Activated T-cell treated with anti-CD3 and anti-CD28 coated beads for 4 hours (primary cell): Measurements from ENCODE around the gene GOLGA3.
"Not testable (repeated sequence)": the region's sequence is repeated elsewhere in the genome, so short reads cannot be mapped to it uniquely, and the experiment has no call there.

Source experiments
- DNase-seq: peaks from one replicate; pipeline ENCODE4 v3.0.0-alpha.2; 2020

The GOLGA3 gene

DNA sequence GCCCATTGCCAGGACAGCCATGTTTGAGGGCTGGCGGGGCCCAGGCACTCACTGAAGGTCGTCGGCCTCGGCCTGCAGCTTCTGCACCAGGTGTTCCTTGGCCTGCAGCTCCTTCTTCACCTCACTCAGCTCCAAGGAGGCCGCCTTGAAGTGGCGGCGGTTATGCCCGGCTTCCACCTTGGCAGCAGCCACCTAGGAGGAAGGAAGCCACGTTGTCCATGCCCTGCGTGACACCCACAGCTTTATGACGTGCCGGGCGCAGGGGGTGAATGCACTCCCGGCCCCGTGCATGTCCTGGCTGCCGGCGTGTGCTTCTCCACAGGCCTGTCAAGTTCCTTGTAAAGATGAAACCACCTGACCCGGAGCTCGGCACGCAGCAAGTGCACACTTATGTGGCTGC lies 51.1 kb downstream of the GOLGA3 start:
- DNase-seq = no peak

GRCh38 chr12:132776816-132777568 lies 51.7 kb downstream of the GOLGA3 start:
- DNase-seq = no peak

- DNase-seq = not testable (repeated sequence)
Measured at GRCh38 chr12:132776230-132776625, 52.4 kb downstream of the GOLGA3 start.

DNA sequence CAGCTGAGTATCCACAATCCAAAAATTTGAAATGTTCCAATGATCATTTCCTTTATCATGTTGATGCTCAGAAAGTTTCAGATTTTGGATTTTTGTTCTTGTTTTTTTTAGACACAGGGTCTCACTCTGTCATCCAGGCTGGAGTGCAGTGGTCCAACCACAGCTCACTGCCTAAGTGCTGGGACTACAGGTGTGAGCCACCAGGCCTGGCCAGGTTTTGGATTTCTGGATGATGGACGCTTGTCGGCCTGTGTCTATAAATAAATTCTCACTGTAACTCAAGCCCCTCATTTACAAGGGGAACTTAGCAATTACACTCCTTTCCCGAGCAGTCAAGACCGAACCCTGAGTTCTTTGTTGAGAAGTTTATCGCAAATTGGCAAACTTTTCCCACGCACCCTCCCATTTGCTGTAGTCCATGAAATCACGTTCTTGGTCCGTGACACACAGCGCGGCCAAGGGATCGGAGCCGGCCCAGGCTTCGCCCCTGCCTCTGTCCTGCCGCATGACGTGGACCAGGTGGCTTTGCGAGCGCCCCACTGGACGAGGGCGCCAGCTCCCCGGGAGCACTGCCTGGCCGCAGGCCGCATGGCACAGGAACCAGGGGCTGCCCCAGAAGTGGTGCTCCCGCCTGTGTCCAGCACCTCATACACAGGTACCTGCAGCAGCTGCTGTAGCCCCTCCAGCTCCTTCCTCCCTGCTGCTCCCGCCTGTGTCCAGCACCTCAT lies 53.0 kb downstream of the GOLGA3 start:
- DNase-seq = no peak

GRCh38 chr12:132774646-132775275 lies 53.9 kb downstream of the GOLGA3 start:
- no peak for DNase-seq

DNA sequence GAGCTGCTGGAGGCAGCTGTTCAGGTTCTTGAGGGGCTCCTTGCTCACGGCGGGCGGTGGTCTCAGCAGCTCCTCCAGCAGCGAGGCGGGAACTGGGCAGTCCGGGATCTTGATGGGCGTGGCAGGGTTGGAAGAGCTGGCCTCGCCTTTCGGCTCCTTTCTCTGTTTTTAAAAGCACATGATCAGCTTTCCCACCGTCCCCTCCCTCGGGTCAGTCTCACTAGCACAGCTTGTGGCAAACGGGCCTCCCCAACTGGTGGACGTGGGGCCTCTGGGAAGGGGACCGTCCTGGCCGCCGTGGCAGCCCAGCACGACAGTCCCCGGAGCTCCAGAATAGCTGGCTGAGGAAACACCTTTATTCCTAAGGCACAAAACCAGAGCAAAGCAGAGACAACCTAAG lies 54.5 kb downstream of the GOLGA3 start:
- DNase-seq = no peak

DNA sequence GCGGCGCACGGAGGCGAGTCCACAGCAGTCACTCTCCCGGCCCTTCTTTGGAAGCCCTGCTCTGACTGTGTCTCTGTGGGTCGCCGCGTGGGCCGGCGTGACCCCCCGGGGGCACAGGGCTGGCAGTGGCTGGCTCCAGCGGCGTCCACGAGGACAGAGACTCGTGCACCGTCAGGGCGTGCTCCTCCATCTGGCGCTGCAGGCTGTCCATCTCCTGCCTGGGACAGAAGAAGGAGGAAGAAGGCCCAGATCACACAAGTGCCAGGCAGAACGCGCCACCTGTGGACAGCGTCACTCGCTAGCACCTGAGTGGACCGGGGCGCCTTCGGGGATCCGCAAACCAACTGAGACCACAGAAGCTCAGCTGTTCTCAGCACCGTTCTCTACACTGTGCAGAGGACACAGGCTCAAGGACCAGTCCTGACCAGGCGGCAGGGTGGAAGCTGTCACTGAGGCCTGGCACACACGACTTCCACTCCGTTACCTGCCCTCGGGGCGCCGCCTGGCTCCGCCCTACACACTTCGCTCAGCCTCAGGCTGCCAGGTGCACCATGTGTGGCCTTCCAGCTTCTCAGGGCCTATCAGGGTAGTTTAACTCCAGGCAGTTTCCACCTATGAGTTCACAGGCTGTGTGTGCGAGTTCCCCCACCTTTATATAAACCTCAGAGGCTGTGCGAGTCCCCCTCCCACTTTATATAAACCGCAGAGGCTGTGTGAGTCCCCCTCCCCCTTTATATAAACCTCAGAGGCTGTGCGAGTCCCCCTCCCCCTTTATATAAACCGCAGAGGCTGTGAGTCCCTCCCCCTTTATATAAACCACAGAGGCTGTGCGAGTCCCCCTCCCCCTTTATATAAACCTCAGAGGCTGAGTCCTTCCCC lies 55.4 kb downstream of the GOLGA3 start:
- DNase-seq = no peak

DNA sequence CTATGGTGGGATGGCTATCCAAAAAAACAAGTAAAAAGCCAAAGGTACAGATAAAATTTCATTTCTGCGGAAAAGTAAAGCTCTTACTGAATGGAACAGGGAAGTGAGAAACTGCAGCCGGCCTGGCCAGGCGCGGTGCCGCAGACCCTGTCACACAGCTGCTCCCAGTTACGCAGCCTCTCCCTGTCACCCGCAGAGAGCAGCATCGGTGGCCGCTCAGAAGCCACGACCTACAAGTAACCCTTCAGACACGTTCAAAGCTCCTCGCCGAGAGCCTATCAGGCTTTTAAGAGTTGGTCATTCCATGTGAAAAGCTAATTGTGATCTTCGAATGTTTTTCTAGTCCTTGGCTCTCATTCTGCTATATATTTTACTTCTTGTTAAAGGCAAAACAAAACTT lies 56.1 kb downstream of the GOLGA3 start:
- DNase-seq = no peak

- no peak for DNase-seq
Measured at GRCh38 chr12:132771126-132771838, 57.4 kb downstream of the GOLGA3 start.

DNA sequence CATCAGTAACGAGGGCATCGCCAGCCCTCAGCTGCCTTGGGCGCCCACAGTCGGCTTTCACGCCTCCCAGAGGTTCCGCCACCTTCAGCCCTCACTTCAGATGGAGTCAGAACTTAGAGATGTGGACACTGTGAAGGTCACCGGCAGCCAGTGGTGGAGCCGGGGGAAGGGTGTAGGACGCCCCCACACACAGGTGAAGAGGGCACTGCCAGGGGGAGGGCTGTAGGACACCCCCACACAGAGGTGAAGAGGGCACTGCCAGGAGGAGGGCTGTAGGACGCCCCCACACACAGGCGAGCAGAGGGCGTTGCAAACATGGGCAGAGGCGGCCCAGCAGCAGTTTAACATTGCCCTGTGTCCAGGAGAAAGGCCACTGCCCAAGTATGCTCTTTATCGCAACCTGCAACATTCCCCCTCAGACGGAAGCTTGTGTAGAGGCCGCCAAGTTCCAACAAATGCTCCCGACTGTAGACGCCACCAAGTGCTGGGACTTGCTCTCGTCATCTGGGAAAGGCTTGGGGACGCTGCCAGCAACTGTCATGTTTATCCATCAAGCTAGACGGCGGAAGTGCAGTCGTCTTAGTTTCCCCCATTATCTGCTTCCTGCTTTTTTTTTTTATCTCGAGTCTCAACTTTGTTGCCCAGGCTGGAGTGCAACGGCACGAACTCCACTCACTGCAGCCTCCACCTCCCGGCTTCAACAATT lies 62.1 kb downstream of the GOLGA3 start:
- DNase-seq = no peak

- no peak for DNase-seq
Measured at GRCh38 chr12:132765361-132765760, 63.3 kb downstream of the GOLGA3 start.

DNA sequence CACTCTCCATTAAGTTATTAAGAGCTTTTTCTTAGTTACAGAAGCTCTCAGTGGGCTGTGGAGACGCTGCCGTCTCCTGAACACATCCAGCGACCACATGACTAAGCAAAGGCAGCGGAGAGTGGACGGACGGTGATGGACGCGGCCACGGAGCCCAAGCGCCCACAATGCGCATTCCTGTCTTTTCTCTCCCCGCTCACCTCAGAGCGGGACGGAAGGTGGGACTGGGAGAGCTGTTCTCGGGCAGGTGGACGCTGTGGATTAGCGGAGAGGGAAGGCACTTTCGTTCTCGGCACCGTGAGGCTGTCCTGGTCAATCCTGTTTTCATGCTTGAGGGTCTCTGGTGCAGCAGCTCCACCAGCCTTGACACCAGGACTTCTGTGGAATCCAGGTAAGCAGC lies 64.4 kb downstream of the GOLGA3 start:
- no peak for DNase-seq

DNA sequence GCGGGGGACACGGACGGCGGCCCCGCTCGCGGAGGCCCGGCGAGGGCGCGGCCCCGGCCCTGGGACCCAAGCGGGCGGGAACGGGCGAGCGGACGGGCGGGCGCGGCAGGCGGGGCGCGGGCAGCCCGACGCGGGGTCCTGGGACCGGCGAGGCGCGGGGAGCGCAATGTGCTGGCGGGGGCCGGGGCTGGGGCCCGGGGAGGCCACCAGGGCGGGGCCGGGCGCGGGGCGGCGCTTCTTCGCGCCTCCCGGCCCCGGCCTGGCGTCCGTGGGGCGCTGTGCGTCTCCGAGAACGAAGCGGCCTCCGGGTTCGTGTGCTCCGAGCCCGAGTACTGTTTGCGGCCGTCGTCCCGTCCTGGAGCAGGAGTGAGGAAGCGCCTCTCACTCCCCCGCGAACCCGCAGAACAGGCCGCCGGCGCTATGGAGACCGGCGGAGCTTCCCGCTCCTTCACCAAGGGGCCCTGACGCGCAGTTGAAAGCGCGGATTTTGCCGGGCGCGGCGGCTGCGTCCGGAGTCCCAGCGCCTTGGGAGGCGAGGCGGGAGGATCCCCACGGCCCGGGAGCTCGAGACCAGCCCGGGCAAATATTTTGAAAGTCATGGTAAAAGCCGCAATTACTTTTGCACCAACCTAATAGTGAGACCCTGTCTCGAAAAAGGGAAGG lies 66.6 kb downstream of the GOLGA3 start:
- peak; percentile 73 for DNase-seq

- peak; percentile 53 for DNase-seq
Measured at GRCh38 chr12:132761032-132761920, 67.4 kb downstream of the GOLGA3 start, which contains the start of gene ANKLE2. Gene ANKLE2 (minus strand): TSS chr12:132761832. CDS start chr12:132761798, 34 bp downstream.

DNA sequence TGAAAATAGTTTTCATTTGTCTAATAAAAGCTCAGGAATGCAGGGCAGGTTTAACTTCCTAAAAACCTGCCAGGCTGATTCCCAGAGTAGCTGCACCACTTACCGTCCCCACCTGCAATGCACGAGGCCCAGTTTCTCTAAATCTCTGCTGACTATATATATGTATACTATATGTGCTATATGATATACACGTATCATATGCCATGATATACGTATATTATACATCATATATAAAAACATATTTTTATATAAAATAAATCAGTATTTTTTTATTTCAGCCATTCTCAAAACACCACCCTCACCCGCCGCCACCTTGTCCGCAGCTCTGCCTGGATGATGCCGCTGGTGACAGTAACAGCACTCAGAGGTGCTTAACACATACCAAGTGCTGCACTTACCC lies 69.3 kb downstream of the GOLGA3 start:
- DNase-seq = no peak

DNA sequence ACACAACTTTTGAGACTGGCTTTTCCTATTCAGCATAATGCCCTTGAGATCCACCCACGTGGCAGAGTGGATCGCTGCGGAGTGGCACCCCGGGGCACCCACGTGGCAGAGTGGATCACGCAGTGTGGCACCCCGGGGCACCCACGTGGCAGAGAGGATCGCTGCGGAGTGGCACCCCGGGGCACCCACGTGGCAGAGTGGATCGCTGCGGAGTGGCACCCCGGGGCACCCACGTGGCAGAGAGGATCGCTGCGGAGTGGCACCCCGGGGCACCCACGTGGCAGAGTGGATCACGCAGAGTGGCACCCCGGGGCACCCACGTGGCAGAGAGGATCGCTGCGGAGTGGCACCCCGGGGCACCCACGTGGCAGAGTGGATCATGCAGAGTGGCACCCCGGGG lies 69.8 kb downstream of the GOLGA3 start:
- not testable (repeated sequence) for DNase-seq

- DNase-seq = no peak
Measured at GRCh38 chr12:132754160-132754932, 74.3 kb downstream of the GOLGA3 start.

GRCh38 chr12:132753670-132754069 lies 75.0 kb downstream of the GOLGA3 start:
- DNase-seq = not testable (repeated sequence)

DNA sequence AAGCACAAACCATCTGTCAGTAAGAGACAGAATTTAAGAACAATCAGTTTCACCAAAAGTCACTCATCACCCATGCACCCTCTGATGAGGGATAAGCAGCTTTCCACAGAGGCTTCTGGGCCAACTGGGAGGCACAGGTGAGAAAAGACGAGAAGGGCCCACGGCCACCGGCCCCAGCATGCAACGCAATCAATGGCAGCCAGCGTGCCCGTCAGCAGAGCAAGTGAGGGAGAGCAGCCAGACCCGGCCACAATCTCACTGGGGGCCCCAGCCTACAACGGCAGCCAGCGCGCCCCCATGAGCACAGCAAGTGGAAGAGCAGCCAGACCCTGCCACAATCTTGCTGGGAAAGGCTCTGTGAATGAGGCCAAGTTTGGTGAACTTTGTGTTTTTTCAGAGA lies 80.3 kb downstream of the GOLGA3 start:
- DNase-seq = no peak
